HuH-7 (cell line): ENCODE data around the gene RTN4RL1.

Experiments
- DNase-seq: peaks from one replicate; pipeline ENCODE4 v3.0.0; 2011; ENCODE audit warnings: low spot score

RTN4RL1 gene

GRCh38 chr17:2047590-2047989, 22.5 kb upstream of the RTN4RL1 start:
- no peak for DNase-seq

DNA sequence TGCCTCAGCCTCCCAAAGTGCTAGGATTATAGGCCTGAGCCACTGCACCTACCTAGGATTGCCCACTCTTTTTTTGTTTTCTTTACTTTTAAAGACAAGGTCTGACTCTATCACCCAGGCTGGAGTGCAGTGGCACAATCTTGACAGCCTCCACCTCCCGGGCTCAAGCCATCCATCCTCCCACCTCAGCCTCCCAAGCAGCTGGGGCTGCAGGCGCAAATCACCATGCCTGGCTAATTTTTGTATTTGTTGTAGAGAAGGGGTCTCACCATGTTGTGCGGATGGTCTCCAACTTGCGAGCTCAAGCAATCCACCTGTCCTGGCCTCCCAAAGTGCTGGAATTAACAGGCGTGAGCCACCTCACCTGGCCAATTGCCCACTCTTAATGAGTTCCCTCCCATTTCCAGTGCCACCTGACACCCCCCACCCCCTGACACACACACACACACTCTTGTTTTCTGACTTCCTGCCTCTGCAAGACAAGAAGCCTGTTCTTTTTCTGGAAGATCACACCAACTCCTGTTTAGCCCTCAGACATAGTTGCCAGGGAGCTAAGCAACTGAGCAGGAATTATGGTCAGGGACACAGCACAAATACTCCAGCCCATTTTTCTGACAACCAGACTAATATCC, 19.2 kb upstream of the RTN4RL1 start:
- no peak for DNase-seq

DNA sequence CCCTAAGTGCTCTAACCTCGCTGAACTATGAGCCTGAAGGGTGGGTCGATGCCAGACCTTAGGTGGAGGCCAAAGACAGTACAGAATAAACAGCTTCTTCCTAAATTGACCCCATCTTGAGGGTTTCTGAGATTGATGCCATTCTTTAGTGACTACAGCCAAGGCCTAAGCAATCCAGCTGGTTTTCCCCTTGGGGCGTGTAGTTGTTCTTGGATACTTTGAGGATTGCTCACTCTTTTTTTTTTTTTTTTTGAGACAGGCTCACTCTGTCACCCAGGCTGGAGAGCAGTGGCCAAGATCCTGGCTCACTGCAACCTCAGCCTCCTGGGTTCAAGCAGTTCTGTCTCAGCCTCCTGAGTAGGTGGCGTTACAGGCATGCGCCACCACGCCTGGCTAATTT, 18.7 kb upstream of the RTN4RL1 start:
- DNase-seq = no peak

DNA sequence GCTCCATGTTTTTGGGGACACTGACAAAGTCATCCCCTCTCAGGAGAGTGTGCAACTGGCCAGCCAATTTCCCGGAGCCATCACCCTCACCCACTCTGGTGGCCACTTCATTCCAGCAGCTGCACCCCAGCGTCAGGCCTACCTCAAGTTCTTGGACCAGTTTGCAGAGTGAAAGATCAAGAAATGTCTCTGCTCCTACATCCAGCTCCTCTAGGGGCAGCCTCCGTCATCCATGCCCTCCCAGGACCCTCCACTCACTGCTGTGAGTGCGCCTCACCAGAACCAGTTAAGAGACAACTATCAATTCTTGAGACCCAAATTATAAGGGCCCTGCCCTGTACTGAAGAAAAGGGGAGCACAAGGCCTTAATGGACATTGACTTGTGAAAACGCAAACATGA, 17.8 kb upstream of the RTN4RL1 start:
- DNase-seq = no peak

DNA sequence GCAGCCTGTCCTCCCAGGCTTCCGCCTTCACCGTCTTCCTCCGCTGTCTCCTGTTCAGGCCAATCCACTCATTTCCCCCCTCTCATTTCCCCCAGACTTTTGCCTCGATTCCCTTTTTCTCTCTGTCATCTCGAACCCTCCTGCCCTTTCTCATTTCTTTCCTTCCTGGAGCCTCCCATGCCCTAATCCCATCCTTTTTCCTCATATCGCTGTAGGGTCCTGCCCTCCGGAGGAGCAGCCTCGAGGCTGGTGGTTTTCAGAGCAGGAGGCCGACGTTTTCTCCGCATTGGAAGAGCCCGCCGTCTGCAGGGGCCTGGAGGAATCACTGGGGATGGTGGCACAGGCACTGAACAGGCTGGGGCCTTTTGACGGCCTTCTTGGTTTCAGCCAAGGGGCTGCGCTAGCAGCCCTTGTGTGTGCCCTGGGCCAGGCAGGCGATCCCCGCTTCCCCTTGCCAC, 17.3 kb upstream of the RTN4RL1 start:
- peak; percentile 50 for DNase-seq

DNA sequence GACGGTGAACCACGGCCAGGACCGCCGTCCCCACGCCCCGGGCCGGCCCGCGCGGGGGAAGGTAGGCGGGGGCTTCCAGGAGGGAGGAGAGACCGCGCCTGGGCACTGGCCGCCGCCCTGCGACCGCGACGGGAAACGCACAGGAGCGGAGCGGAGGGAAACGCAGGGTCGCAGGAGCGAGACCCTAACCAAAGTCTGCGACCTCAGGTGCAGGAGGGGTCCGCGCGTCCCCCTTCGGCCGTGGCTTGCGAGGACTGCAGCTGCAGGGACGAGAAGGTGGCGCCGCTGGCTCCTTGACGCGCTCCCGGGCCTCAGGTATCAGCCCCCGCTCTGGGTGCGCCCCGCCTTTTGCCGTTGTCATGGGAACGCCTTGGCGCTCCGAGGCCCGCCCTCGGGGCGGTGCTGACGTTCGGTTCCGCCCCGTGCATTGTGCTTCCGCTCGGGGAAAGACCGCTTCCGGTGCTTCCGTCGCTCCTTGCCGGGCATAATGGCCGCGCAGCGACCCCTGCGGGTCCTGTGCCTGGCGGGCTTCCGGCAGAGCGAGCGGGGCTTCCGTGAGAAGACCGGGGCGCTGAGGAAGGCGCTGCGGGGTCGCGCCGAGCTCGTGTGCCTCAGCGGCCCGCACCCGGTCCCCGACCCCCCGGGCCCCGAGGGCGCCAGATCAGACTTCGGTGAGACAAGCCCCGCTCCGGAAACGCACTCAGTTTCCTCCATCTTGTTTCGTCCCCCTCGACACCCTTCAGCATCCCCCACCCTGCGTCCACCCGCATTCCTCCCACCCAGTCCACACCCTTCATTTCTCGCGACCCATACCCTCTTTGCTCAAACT, 16.6 kb upstream of the RTN4RL1 start, which contains the start of gene OVCA2:
OVCA2 (plus strand) TSS at position 462 of the 829 bp plus-strand sequence; CDS start at position 488, 26 bp downstream.
- peak; percentile 81 for DNase-seq

DNA sequence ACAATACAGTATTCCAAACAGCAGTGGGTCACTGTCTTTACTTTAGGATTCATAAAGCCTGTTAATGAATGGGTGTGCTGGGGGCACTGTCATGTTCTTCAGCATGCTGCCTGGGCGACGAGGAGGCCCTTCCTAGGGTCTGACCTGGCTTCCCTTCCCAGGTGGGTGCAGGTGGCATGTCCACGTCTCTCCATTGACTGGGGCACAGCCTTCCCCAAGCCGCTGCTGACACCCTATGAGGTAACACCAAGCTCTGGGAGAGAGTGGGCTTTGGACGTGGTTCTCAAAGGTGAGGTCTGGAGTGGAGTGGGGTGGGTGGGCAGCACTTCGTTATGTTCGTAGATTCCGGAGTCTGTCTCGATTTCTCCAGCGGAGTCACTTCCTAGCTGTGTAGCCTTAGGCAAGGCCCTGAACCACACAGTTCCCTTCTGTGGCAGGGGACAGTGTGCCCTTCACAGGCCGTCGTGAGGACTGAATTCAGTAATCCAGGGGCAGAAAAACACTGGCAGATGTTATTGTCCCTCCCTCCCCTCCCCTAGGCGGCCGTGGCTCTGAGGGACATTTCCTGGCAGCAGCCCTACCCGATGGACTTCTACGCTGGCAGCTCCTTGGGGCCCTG, 15.9 kb upstream of the RTN4RL1 start:
- no peak for DNase-seq

DNA sequence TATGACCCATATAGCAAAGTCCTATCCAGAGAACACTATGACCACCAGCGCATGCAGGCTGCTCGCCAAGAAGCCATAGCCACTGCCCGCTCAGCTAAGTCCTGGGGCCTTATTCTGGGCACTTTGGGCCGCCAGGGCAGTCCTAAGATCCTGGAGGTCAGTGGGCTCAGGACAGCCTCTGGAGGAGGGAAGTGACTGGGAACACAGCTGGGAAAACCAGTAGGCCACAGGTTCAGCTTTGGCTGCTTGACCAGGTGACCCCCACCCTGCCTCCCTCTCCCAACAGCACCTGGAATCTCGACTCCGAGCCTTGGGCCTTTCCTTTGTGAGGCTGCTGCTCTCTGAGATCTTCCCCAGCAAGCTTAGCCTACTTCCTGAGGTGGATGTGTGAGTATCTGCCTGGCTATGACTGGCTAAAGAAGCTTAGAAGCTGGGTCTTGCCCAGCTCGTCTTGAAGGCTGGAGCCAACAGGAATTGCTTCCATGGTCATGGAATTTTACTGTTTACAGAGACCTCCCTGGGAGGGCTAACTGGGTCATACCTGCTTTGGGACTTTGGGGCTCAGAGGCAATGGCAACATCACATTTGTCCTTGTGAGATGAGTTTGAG, 15.2 kb upstream of the RTN4RL1 start:
- DNase-seq = no peak

DNA sequence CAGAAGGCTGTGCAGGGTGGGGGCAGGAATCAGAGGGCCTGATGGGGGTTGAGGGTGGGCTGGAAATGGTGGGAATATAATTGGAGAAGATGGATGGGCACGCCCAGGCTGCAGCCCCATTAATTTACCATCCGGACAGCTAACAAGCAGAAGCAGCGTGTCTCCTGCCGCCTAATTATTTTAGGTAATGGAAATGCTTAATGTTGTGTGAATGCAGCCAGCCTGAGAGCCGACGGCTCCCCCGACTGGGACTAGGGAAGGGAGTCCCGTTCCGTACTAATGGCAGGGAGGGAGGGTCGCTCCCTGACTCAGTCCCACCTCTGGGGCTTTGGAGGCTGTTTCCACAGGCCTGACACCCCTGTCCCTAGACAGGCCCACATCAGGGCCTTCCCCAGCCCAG, 12.0 kb upstream of the RTN4RL1 start:
- no peak for DNase-seq

DNA sequence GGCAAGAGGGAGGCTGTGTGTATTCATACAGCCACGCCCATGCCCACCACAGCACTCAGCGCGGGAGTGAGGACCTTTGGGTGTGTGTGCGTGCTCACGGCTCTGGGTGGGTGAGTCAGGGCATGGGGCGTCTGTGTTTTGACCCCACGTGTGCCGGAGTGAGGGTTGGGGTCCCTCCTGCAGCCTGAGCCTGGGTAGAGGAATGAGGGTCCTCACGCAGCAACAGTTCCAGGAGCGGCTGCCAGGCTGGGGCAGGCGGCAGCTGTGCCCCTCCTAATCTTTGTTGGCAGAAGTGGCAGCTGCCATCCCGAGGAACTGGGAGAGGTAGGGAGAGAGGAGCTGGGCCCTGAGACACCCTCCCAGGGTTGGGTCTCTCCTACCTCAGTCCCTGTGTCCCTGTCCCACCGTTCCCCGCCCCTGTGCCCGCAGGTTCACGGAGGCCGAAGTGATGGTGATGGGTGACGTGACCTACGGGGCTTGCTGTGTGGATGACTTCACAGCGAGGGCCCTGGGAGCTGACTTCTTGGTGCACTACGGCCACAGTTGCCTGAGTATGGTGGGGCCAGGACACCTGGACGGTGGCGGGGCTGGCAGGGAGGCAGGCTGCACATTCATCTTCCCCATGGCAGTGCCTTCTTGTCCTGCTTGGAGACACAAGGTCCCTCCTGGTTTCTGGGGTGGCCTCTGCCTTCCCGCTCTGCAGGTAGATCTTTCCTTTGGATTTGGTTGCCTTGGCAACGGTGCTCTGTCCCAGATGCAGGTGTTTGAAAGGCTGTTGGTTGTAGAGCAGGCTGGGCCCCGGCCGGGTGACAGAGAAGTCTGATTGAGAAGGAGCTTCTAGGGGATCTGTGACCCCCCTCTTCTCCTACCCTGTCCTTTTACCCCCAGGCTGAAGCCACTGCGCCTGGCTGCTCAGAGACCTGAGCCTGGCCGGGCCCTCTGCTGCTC, 10.7 kb upstream of the RTN4RL1 start:
- DNase-seq = no peak

GRCh38 chr17:2034806-2035540, 9.8 kb upstream of the RTN4RL1 start:
- DNase-seq = no peak

DNA sequence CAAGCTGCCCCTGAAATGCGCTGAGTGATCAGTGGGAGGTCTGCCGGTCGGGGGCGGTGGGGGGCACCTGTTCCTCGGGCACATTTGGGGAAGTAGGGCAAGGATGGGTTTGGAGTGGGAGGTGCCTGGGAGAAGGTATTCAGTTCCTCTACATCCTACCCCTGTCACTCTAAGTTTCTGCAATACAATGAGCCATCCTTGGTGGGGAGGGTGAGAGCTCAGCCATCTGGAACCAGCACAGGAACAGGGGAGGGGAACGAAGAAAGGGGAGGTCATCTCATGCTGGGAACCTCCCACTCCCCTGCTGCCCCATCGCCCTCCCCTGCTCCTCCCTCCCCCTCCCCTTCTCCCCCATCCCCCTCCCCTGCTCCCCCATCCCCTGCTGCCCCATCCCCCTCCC, 9.0 kb upstream of the RTN4RL1 start:
- DNase-seq = no peak

DNA sequence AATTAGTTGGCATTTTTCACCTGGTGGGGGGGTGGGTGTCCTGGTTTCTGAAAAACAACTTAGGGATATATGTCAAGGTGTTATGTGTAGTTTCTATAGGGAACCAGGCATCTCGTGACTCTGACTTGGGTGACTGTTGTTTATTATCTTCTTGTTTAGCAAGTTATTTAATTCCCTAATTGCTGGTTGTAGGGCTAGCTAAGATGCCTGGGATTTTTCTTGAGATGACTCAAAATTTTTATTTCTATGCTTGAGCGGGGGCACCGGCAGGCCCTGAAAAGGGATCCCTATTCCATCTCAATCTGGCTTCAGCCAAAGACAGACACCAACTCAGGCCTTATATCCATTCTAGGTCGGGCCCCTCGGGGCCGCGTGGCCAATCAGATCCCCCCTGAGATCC, 8.0 kb upstream of the RTN4RL1 start:
- no peak for DNase-seq

GRCh38 chr17:2030779-2031163, 5.6 kb upstream of the RTN4RL1 start:
- DNase-seq = no peak

- DNase-seq = peak; percentile 94
Measured at GRCh38 chr17:2029911-2030778, 5.0 kb upstream of the RTN4RL1 start, which contains the start of gene DPH1. Gene DPH1, plus strand, starts transcription at chr17:2030153. Its CDS starts 17 bp downstream, at chr17:2030170.

GRCh38 chr17:2028737-2029136, 3.6 kb upstream of the RTN4RL1 start:
- DNase-seq = no peak

GRCh38 chr17:2028234-2028614, 3.1 kb upstream of the RTN4RL1 start:
- no peak for DNase-seq

DNA sequence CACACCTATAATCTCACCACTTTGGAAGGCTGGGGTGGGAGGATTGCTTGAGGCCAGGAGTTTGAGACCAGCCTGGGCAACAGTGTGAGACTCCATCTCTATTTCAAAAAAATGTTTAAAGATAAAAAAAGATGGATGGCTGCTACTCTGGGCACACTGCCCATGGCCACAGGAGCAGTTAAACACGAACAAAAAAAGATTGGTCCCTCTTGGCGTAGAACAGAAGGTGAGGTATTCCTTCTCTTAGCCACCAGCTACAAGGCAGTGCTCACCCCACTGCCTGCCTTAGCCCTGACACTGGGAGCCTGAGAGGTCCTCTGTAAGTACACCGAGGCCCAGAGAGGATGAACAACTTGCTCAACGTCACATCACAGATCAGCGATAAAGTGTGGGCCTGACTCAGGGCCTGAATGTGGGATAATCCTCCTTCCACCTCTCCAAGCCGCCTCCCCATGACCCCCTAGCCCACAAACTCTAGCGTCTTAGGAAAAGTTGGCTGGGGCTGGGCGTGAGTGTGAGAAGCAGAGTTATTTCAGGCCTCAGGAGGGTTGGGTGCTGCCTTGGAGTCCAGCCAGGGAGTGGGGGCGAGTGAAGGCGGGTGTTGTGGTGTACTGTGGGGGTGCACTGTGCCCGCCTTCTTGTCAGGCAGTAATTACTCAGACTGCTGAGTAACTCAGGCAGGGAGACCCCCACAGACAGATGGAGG, 2.5 kb upstream of the RTN4RL1 start:
- no peak for DNase-seq
